H9 (cell line): ENCODE measurements around the gene TBX5. TPM values are rescaled to one million over a fixed set of nuclear protein-coding genes. Genes with fewer than 3 reads are reported as not detected.

Source experiments
- DNase-seq: peaks from one replicate; pipeline ENCODE4 v3.0.0-alpha.2; 2017
- H2AFZ ChIP-seq: one replicate; pipeline ENCODE4 v1.6.1; 2013; ENCODE audit warnings: mild to moderate bottlenecking, low read length, control low read depth, moderate library complexity
- H2AK5ac ChIP-seq: 2 replicates; pipeline ENCODE4 v1.6.1; 2013; ENCODE audit warnings: low read length, control low read depth, mixed read lengths; ENCODE audit not compliant: insufficient read length
- H2BK120ac ChIP-seq: one replicate; pipeline ENCODE4 v1.6.1; 2013; ENCODE audit warnings: low read depth, mild to moderate bottlenecking, low read length, control low read depth, inconsistent platforms; ENCODE audit not compliant: poor library complexity, severe bottlenecking
- H2BK12ac ChIP-seq: 2 replicates; pipeline ENCODE4 v1.6.1; 2013; ENCODE audit warnings: low read length, control low read depth, mixed read lengths, low read depth; ENCODE audit not compliant: insufficient read length
- H2BK15ac ChIP-seq: 2 replicates; pipeline ENCODE4 v1.6.1; 2013; ENCODE audit warnings: low read depth, low read length, control low read depth
- H2BK20ac ChIP-seq: one replicate; pipeline ENCODE4 v1.6.1; 2013; ENCODE audit warnings: low read depth, mild to moderate bottlenecking, low read length, control low read depth, inconsistent platforms; ENCODE audit not compliant: poor library complexity, severe bottlenecking
- H2BK5ac ChIP-seq: 2 replicates; pipeline ENCODE4 v1.6.1; 2013; ENCODE audit warnings: low read length, control low read depth, mixed read lengths; ENCODE audit not compliant: insufficient read length
- H3K14ac ChIP-seq: 2 replicates; pipeline ENCODE4 v1.6.1; 2013; ENCODE audit warnings: low read length, control low read depth; ENCODE audit not compliant: insufficient read depth
- H3K18ac ChIP-seq: 2 replicates; pipeline ENCODE4 v1.6.1; 2013; ENCODE audit warnings: low read depth, mild to moderate bottlenecking, mixed read lengths, low read length, control low read depth; ENCODE audit not compliant: insufficient read length
- H3K23ac ChIP-seq: 2 replicates; pipeline ENCODE4 v1.6.1; 2013; ENCODE audit warnings: low read length, control low read depth, mixed read lengths, low read depth; ENCODE audit not compliant: insufficient read length
- H3K23me2 ChIP-seq: 2 replicates; pipeline ENCODE4 v1.6.1; 2013; ENCODE audit warnings: low read depth, mild to moderate bottlenecking, mixed read lengths, low read length, control low read depth; ENCODE audit not compliant: insufficient read length, poor library complexity, severe bottlenecking
- H3K27ac ChIP-seq: 2 replicates; pipeline ENCODE4 v1.5.1; 2013; ENCODE audit warnings: low read length, control low read depth, mixed read lengths, low read depth; ENCODE audit not compliant: insufficient read length
- H3K27me3 ChIP-seq: 2 replicates; pipeline ENCODE4 v1.6.1; 2013; ENCODE audit warnings: low read length, control low read depth, inconsistent platforms; ENCODE audit not compliant: insufficient read depth
- H3K4ac ChIP-seq: 2 replicates; pipeline ENCODE4 v1.6.1; 2013; ENCODE audit warnings: low read depth, mild to moderate bottlenecking, control low read depth, inconsistent platforms, low read length, moderate library complexity
- H3K4me1 ChIP-seq: 2 replicates; pipeline ENCODE4 v1.6.1; 2013; ENCODE audit warnings: low read length, control low read depth, inconsistent platforms; ENCODE audit not compliant: insufficient read depth
- H3K4me2 ChIP-seq: 2 replicates; pipeline ENCODE4 v1.6.1; 2013; ENCODE audit warnings: low read length, control low read depth, mixed read lengths; ENCODE audit not compliant: insufficient read length, insufficient read depth
- H3K56ac ChIP-seq: 2 replicates; pipeline ENCODE4 v1.6.1; 2013; ENCODE audit warnings: low read depth, mild to moderate bottlenecking, mixed read lengths, low read length, control low read depth; ENCODE audit not compliant: insufficient read length
- H3K79me1 ChIP-seq: 2 replicates; pipeline ENCODE4 v1.6.1; 2013; ENCODE audit warnings: low read depth, mild to moderate bottlenecking, moderate library complexity, low read length, control low read depth, inconsistent platforms; ENCODE audit not compliant: insufficient read depth, poor library complexity, severe bottlenecking
- H3K79me2 ChIP-seq: 2 replicates; pipeline ENCODE4 v1.6.1; 2013; ENCODE audit warnings: low read length, control low read depth, inconsistent platforms; ENCODE audit not compliant: insufficient read depth
- H3K9ac ChIP-seq: 2 replicates; pipeline ENCODE4 v1.6.1; 2013; ENCODE audit warnings: low read length, control low read depth, mixed read lengths; ENCODE audit not compliant: insufficient read length; ENCODE audit errors: extremely low read depth
- H3K9me3 ChIP-seq: one replicate; pipeline ENCODE4 v1.6.1; 2013; ENCODE audit warnings: low read depth, low read length, inconsistent platforms; ENCODE audit not compliant: control insufficient read depth
- H3T11ph ChIP-seq: one replicate; pipeline ENCODE4 v1.6.1; 2013; ENCODE audit warnings: mild to moderate bottlenecking, low read length, control low read depth, inconsistent platforms
- H4K20me1 ChIP-seq: one replicate; pipeline ENCODE4 v1.6.1; 2013; ENCODE audit not compliant: control insufficient read depth, insufficient read length, insufficient read depth
- H4K5ac ChIP-seq: 2 replicates; pipeline ENCODE4 v1.6.1; 2013; ENCODE audit warnings: low read depth, mild to moderate bottlenecking, mixed read lengths, low read length, control low read depth; ENCODE audit not compliant: insufficient read length
- H4K8ac ChIP-seq: replicated peaks from 2 replicates; pipeline ENCODE4 v1.6.1; 2013; ENCODE audit warnings: low read length, control low read depth, mixed read lengths, low read depth; ENCODE audit not compliant: insufficient read length
- H4K91ac ChIP-seq: 2 replicates; pipeline ENCODE4 v1.6.1; 2013; ENCODE audit warnings: low read depth, mild to moderate bottlenecking, moderate library complexity, mixed read lengths, low read length, control low read depth; ENCODE audit not compliant: insufficient read length
- H3K27ac Mint-ChIP-seq, 3 experiments: 2 replicates in 2 of 3; 3 replicates in 1 of 3; pipeline ENCODE4 v1.8.0; 2020 to 2021; ENCODE audit warnings: mixed read lengths in 3 of 3, mild to moderate bottlenecking in 1 of 3, moderate library complexity in 1 of 3
- H3K27me3 Mint-ChIP-seq: 2 replicates; pipeline ENCODE4 v1.8.0; 2021; ENCODE audit warnings: low read depth, mild to moderate bottlenecking, moderate library complexity, mixed read lengths
- H3K36me3 Mint-ChIP-seq, 3 experiments: 2 replicates in 2 of 3; 3 replicates in 1 of 3; pipeline ENCODE4 v1.8.0; 2020 to 2021; ENCODE audit warnings: low read depth in 3 of 3, mixed read lengths in 3 of 3; ENCODE audit not compliant: insufficient read depth in 1 of 3
- H3K4me1 Mint-ChIP-seq, 2 experiments: 2 replicates each; pipeline ENCODE4 v1.8.0; 2020; ENCODE audit warnings: mixed read lengths in 2 of 2
- H3K4me3 Mint-ChIP-seq, 2 experiments: 2 replicates in 1 of 2; 3 replicates in 1 of 2; pipeline ENCODE4 v1.8.0; 2020 to 2021; ENCODE audit warnings: mild to moderate bottlenecking in 2 of 2, mixed read lengths in 2 of 2, moderate library complexity in 1 of 2
- H3K9me3 Mint-ChIP-seq, 2 experiments: 2 replicates in 1 of 2; 3 replicates in 1 of 2; pipeline ENCODE4 v1.8.0; 2020; ENCODE audit warnings: mild to moderate bottlenecking in 2 of 2, mixed read lengths in 2 of 2, moderate library complexity in 1 of 2
- CTCF ChIP-seq: fragments of 200-600 bp; sonication (generic); conservative IDR thresholded peaks from 3 replicates; pipeline ENCODE4 v1.8.0; 2021; ENCODE audit warnings: antibody characterized with exemption, mild to moderate bottlenecking
- WGBS: extraction: QIAGEN DNeasy Blood & Tissue Kit; methylation state at CpG from one replicate; pipeline ENCODE4 v1.1.7; 2013; ENCODE audit warnings: missing lambda C conversion rate, low lambda C conversion rate, mixed read lengths; ENCODE audit not compliant: insufficient read length; ENCODE audit errors: extremely low coverage; 5-methylcytosine and 5-hydroxymethylcytosine counted together
- total RNA-seq: library from RNA; stranded (reverse); gene quantifications from 2 replicates; pipeline ENCODE4 v1.2.1, GENCODE V29; 2021

The TBX5 gene
- total RNA-seq, 1 experiment from 2014 or later = not detected

- WGBS = no CpG with 5 or more reads among the region's 1 CpG
Observed at GRCh38 chr12:114442578-114442977, 36.6 kb upstream of the TBX5 start.

More at GRCh38 chr12:114442578-114442977, 36.6 kb upstream of the TBX5 start:
- Histone ChIP-seq H2BK5ac (no peak overlapping the region), H4K5ac (no peak overlapping the region), H2BK15ac (no peak overlapping the region), H3K23me2 (no peaks in the 10 kb centered on the region), H3K27ac (no peak overlapping the region), H2BK12ac (no peak overlapping the region), H3K4ac (no peak overlapping the region), H3K18ac (no peak overlapping the region), H3K9me3 (no peaks in the 10 kb centered on the region), H3K23ac (no peak overlapping the region), H4K8ac (no peak overlapping the region), H2AFZ (no peak overlapping the region), H2BK20ac (no peak overlapping the region), H3K79me1 (no peaks in the 10 kb centered on the region), H3K4me1 (no peaks in the 10 kb centered on the region), H3K27me3 (peaks cover 99% of the 10 kb centered on the region), H2AK5ac (no peak overlapping the region), H4K20me1 (no peaks in the 10 kb centered on the region), H3K56ac (no peak overlapping the region), H3K4me2 (no peak overlapping the region), H4K91ac (no peak overlapping the region), H3K14ac (no peak overlapping the region), H3T11ph (no peak overlapping the region), H2BK120ac (no peak overlapping the region), H3K9ac (no peak overlapping the region), H3K79me2 (no peaks in the 10 kb centered on the region)
- Mint-ChIP-seq H3K36me3 (no peaks in the 10 kb centered on the region), H3K4me3 (no peak overlapping the region), H3K9me3 (peaks cover 0 to 10% of the 10 kb centered on the region in 2 experiments; a peak in 2 of 5 replicates), H3K4me1 (peaks cover 10 to 39% of the 10 kb centered on the region in 2 experiments), H3K27ac (no peak overlapping the region), H3K27me3 (peaks cover 100% of the 10 kb centered on the region)
- no peak for TF ChIP-seq CTCF
- no peak for DNase-seq
